GM12864 (cell line): ENCODE results near the gene EGFR.

Experiments used
- DNase-seq: peaks from one replicate; pipeline ENCODE4 v3.0.0-alpha.2; 2011; ENCODE audit warnings: low read depth
- H3K4me3 ChIP-seq: 2 replicates; pipeline ENCODE4 v1.5.1; 2011; ENCODE audit warnings: mild to moderate bottlenecking, low read depth, low read length, control low read depth
- TF ChIP-seq, protein P1 (sequence below): IDR thresholded peaks from 2 replicates; pipeline ENCODE4 v1.5.1; 2011; ENCODE audit warnings: low read depth, mild to moderate bottlenecking, moderate library complexity, low read length, control low read depth, inconsistent platforms; ENCODE audit errors: missing control alignments

The EGFR gene

DNA sequence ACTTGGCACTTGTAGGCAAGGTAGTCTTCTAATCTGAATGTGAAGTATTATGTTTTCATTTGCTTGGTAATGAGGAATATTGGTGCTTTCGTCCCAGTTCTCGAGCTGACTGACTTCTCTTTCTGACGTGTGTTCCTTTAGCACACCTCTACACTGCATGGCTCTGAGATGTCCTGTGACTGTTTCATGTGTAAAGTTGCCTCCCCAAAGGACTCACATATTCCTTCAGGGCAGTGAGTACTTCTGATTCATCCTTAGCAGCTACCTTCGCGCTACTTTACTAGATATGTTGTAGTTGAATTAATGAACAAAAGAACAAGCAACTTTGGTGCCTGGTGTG, 113.7 kb downstream of the EGFR start:
- no peak for DNase-seq
- no peak overlapping the region for H3K4me3 ChIP-seq
- TF ChIP-seq, protein P1, sequence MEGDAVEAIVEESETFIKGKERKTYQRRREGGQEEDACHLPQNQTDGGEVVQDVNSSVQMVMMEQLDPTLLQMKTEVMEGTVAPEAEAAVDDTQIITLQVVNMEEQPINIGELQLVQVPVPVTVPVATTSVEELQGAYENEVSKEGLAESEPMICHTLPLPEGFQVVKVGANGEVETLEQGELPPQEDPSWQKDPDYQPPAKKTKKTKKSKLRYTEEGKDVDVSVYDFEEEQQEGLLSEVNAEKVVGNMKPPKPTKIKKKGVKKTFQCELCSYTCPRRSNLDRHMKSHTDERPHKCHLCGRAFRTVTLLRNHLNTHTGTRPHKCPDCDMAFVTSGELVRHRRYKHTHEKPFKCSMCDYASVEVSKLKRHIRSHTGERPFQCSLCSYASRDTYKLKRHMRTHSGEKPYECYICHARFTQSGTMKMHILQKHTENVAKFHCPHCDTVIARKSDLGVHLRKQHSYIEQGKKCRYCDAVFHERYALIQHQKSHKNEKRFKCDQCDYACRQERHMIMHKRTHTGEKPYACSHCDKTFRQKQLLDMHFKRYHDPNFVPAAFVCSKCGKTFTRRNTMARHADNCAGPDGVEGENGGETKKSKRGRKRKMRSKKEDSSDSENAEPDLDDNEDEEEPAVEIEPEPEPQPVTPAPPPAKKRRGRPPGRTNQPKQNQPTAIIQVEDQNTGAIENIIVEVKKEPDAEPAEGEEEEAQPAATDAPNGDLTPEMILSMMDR = no peak

DNA sequence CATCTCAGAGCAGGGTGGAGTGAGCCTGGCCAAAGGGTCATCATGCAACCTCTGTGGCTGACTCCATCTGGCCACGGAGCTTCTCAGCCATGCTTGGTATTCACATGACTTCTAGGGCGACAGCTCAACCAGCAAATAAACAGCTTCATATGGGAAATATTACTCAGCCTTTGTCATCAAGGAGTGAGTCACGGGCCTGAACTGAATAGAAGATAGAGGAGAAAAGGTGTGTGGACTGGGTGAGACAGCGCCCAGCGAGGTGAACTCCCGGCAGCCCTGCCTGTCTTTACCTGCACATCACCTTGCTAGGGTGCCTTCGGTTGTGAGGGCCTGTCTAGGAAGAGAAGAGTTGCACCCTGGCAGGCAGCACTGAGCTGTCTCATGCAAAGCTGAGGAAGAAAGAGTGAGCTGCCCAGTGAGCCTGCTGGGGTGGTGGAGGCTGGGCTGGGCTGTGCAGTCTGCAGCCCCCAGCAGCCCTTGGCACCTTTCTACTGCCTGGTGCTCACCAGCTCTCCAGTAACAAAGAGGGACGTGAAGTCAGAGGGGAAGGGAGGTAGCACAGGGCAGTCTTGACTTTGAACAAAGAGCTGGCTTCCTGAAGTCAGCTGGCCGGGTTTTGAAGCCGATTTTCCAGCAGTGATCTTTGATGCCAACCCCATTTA, 114.2 kb downstream of the EGFR start:
- TF ChIP-seq, protein P1 = no peak
- H3K4me3 ChIP-seq = no peak overlapping the region
- DNase-seq = no peak

- DNase-seq = no peak
- TF ChIP-seq, protein P1 = no peak
- H3K4me3 ChIP-seq = no peak overlapping the region
Observed at GRCh38 chr7:55133630-55134358, 115.0 kb downstream of the EGFR start.

GRCh38 chr7:55134359-55134725, 115.5 kb downstream of the EGFR start:
- H3K4me3 ChIP-seq = no peak overlapping the region
- TF ChIP-seq, protein P1 = no peak
- no peak for DNase-seq

GRCh38 chr7:55134786-55135185, 116.0 kb downstream of the EGFR start:
- DNase-seq = no peak
- H3K4me3 ChIP-seq = no peak overlapping the region
- TF ChIP-seq, protein P1 = no peak

DNA sequence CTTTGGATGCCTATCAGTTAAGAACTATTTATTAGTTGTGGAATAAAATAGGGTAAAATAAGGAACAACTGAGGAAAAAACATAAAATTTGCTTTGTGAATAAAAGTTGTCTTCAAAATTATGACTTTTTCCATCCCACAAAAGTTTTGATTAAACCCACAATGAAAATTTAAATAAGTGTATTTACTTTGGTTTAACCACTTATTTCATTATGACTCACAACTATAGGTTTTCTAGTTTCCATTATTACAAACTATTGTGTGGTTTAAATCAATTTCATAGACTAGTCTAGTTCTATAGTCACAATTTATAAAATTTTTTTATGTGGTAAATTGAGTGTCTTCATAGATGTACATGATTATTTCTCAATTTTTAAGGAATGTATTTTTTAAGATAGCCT, 116.6 kb downstream of the EGFR start:
- TF ChIP-seq, protein P1 = no peak
- DNase-seq = no peak

GRCh38 chr7:55138663-55139062, 119.8 kb downstream of the EGFR start:
- TF ChIP-seq, protein P1 = no peak
- DNase-seq = no peak
- no peak overlapping the region for H3K4me3 ChIP-seq

More for the DNA sequence above, 116.6 kb downstream of the EGFR start:
- no peak overlapping the region for H3K4me3 ChIP-seq
